Left colon (tissue), 2 donors: ENCODE data around the gene KRT1. TPM values are rescaled to one million over a fixed set of nuclear protein-coding genes. Genes with fewer than 3 reads are reported as not detected.

Source experiments
- ATAC-seq: fragments of 200-7000 bp; cut with Tn5 transposase; one replicate; pipeline ENCODE4 v1.9.1; 2020; ENCODE audit warnings: mild to moderate bottlenecking, moderate library complexity
- DNase-seq, 2 donors: peaks; one replicate each; pipeline ENCODE4 v3.0.0-alpha.2; 2020
- intact Hi-C, 2 donors: fragments of 100-400 bp; cut with DNase I in 1 of 2; cut with micrococcal nuclease in 1 of 2; formaldehyde crosslinking; loops; one replicate each; pipeline versions ENCODE4 v1.11.2 to v1.14.0; 2022; cut with DNase I, micrococcal nuclease
- total RNA-seq, 2 donors: library from RNA; stranded (reverse); fragmentation: NEBNext Ultra II Directional; extraction: Animal tissue kit (Norgen Biotek cat#: 25700); gene quantifications; one replicate each; pipeline ENCODE4 v1.2.1, GENCODE V29; 2021
- donor health status: DM: no; HTN: no; CAD: no.
- donor health status: DM: yes; HTN: yes; CAD: no.

KRT1 gene
- total RNA-seq, 2 donors from 2014 or later: not detected

GRCh38 chr12:52669426-52669825 is 10.8 kb downstream of the KRT1 start:
- no peak for DNase-seq
- ATAC-seq: no peak
- intact Hi-C loops: no loop called here

DNA sequence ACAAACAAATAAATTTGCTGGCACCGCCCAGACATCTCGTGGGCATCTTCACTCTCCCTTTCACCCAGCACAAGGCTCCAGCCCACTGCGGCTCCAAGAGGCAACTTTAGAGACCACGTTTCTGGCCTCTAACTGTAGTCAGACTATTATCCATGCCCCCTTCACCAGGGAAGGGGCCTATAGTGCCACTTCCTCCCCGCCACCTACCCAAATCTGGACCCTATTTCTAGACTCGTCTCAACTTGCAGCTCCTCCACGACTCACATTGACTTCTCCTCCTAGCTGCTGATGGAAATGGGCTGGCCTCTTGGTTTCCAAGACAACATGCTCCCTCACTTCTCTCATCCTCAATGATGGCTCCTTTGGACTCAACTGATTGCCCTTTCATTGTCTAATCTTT is 12.3 kb downstream of the KRT1 start:
- intact Hi-C loops: no loop called here
- ATAC-seq (no peak), DNase-seq (no peak)

GRCh38 chr12:52667509-52667908 is 12.7 kb downstream of the KRT1 start:
- ATAC-seq (peak; percentile 69), DNase-seq (peak in 1 of 2 donors; percentile 11)
- intact Hi-C loops: no loop called here

GRCh38 chr12:52666471-52666870 is 13.7 kb downstream of the KRT1 start:
- ATAC-seq (no peak), DNase-seq (no peak)
- intact Hi-C loops: no loop called here

DNA sequence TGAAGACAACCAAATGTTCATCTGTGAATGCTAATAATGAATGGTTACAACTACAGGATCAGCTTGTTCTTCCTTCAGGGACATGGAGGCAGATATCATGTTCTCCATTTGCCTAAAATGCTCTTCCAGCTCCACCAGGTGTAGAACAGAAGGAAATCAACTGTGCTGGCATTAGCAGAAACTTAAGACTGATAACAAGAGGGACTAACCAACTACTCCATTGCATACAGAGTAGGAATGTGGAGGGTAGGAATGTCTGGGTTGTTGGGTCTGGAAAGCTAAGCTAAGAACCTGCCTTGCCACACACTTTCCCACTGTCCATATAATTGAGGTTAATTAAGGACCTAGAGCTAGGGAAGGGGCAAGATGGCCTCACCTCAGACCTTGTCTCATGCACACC is 16.8 kb downstream of the KRT1 start:
- DNase-seq: no peak
- intact Hi-C loops: no loop called here
- ATAC-seq: no peak

DNA sequence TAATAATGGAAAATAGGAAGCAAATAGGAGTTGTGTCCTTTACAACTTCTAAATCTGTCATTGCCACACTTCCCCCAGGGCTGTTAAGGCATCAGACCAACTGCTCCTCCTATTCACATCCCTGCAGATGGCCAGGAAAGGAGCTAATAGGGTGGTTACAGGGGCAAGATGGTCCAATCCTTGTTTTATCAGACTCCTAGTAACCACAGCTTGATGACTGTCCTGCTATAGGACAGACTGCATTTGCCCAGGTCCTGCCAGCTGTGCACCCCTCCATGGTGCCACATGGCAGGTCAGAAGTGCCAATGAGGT is 17.3 kb downstream of the KRT1 start:
- DNase-seq (no peak), ATAC-seq (no peak)
- intact Hi-C loops: no loop called here

DNA sequence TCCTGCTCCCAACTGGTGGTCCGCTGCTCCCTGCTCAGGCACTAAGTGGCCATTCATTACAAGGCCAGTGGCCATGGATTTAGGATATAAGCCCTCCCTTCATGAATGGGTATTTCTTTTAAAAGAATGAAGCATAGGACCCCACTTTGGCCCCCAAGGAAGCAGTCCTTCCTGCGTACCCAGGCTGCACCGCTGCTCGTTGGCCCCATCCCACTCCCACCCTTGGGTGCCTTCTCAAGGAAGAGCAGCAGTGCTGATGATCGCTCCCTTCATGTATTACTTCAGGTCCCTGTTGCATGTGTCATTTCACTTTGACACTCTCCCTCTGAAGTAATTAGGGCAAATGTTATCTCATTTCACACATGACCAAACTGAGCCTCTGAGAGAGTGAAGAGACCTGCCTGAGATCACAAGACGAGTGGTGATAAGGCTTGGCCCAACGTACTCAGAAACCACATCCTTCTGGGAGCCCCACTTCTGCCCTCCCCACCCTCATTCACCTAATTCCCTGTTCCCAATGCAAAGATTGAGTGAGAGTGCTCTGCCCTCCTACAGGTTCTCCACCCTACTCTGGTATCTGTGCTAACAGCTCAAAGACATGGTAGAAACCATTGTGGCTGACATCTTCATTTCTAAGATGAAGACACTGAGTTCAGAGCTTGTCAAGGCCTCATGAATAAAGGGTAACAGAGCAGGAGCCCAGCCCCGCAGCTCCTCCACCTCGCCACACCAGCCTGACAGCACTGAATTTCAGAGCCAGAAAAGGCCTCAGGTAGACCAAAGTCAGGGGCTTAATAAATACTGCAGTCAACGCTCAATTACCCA is 17.9 kb downstream of the KRT1 start:
- ATAC-seq (no peak), DNase-seq (no peak)
- intact Hi-C loops: no loop called here

- DNase-seq: no peak
- intact Hi-C loops: no loop called here
- ATAC-seq: no peak
These were observed 18.5 kb downstream of the KRT1 start for GRCh38 chr12:52661668-52662067.

GRCh38 chr12:52660934-52661499 is 19.2 kb downstream of the KRT1 start:
- DNase-seq (no peak), ATAC-seq (no peak)
- intact Hi-C loops: no loop called here

DNA sequence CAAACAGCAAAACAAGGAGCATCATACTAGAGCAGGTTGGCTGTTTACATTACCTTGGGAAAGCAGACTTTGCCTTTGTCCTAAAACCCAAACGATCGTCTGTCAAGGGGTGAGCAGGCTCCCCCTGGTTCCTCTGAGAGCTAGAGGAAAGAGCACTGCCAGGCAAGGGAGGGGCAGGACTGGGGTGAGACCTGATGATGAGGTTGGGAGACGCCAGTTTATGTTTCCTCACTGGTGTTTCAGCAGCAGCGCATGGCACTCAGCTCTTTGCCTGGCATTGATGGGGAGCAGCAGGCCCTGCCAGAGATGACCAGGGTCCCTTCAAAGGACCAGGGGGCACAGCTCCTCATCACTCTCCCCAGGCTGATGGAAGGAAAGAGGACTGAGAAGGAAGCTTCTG is 20.3 kb downstream of the KRT1 start:
- ATAC-seq (no peak), DNase-seq (no peak)
- intact Hi-C loops: no loop called here

DNA sequence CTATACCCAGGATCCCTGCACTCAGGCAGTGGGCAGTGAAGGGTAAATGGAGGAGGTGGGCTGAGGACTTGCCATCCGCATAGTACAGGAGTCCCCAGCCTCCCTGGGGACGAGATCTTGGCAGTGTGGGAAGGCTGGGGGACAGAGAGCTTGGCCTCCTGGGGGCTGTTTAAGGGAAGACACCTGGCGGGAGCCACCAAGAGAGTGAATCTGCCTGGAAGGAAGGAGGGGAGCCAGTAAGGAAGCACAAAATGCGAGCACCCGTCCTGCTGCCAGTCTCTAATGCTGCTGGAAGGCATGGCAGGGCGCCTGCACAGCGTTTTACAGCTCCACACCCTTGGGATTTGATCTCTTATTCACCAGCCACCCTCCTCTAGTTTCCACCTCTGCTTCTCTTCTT is 20.8 kb downstream of the KRT1 start:
- ATAC-seq: no peak
- intact Hi-C loops: no loop called here
- no peak for DNase-seq

GRCh38 chr12:52658196-52658595 is 22.0 kb downstream of the KRT1 start:
- no peak for DNase-seq
- intact Hi-C loops: no loop called here
- no peak for ATAC-seq

- intact Hi-C loops: no loop called here
- ATAC-seq (no peak), DNase-seq (no peak)
These were observed 22.8 kb downstream of the KRT1 start for GRCh38 chr12:52657250-52657902.

DNA sequence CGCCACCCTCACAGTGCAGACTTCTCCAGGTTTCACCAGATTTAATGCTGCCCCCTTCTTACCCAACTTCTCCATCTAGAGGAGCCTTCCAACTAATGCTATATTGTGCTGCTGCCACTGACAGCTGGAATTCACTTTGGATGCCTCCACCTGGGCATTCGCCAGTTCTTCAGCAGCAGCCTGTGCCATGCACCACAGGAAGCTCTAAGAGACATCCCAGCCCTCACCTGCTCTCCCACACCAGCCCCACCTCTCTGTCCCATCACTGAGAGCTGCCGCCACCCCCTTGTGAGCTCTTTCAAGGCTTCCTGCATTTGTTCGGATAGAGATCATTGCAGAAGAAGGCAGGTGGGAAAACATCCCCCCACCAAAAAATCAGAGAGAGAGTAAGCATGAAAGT is 23.6 kb downstream of the KRT1 start:
- intact Hi-C loops: no loop called here
- no peak for DNase-seq
- no peak for ATAC-seq

DNA sequence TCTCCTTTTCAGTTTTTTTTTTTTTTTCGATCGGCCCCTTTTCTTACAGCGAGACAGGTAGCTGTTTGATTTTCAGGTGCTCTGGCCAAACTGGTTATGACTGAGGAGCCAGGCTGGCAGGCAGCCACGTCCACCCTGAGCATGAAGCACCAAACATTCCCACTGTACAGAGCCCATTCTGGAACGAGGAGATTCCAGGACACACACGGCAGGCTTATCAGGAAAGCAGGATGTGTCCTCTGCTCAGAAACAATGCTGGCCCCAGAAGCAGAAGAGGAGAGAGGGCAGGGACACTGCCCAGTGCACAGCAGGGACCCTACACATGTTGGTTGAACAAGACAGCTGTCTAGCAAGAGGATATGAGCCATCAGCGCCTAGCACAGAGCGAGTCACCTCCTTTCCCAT is 24.5 kb downstream of the KRT1 start:
- DNase-seq (no peak), ATAC-seq (no peak)
- intact Hi-C loops: no loop called here

- DNase-seq (no peak), ATAC-seq (no peak)
- intact Hi-C loops: no loop called here
These were observed 25.0 kb downstream of the KRT1 start for GRCh38 chr12:52655251-52655650.

- intact Hi-C loops: no loop called here
- ATAC-seq (no peak), DNase-seq (no peak)
These were observed 28.4 kb downstream of the KRT1 start, which contains the start of gene KRT2 for GRCh38 chr12:52651726-52652261. TSS of gene KRT2 (minus strand) at chr12:52652211. CDS start at chr12:52652142, 69 bp downstream.

DNA sequence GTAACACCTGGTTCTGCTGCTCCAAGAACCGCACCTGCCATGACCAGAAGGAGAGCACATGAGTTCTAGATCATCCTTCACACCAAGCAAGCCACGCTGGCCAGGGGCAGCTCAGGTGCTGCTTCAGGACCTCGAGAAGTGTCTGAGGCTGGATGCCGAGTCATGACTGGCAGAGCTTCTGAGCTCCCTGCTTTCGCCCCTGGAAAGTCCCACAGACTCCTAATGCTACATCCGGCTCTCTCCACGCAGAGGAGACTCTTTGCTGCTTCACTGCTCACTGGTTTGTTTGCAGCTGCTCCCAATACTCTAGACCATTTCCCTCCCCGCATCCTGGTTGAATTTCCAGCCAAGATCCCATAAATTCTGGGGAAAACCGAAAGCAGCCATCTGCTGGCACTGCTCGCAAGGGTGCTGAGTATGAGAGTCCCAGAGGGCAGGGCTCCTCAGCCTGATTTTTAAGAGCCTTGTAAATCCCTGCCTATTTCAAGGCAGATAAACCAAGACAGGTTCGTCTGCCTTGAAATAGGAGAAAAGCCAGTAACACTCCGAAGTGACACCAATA is 29.6 kb downstream of the KRT1 start:
- ATAC-seq: peak; percentile 63
- peak; percentile 7 to 45 for DNase-seq

DNA sequence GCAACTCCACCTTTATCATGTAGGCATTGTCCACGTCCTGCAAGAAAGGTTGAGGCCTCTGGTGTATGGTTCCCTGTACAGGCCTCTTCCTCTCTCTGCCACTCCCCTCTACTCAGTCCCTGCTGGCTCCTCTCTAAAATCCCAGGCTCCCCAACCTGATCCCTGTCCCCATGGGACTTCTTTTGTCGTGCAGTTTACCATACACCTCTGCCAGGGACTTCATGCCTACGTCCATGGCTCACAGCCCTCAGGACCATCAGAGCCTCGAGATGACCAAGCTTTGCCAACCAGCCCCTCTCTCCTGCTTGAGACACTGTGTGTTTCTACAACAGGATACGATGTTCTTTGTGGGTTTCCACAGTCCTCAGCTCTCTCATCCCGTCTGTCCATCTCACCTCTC is 31.1 kb downstream of the KRT1 start:
- intact Hi-C loops: no loop called here
- no peak for ATAC-seq

More for the DNA sequence above, 29.6 kb downstream of the KRT1 start:
- intact Hi-C loops: no loop called here

GRCh38 chr12:52648012-52648550 is 32.1 kb downstream of the KRT1 start:
- no peak for DNase-seq

More for the DNA sequence above, 31.1 kb downstream of the KRT1 start:
- DNase-seq: no peak

More at GRCh38 chr12:52648012-52648550, 32.1 kb downstream of the KRT1 start:
- intact Hi-C loops: no loop called here
- no peak for ATAC-seq
